Liver (tissue), 3 donors: ENCODE data around the gene FANCI.

Source experiments
- EGR1 ChIP-seq, 2 donors: IDR thresholded peaks; 2 replicates each; pipeline ENCODE4 v1.6.1; 2016 to 2018; ENCODE audit warnings: antibody characterized with exemption in 2 of 2, low read depth in 2 of 2
- GABPA ChIP-seq, 2 donors: IDR thresholded peaks in 1 of 2; conservative IDR thresholded peaks in 1 of 2; 2 replicates each; pipeline ENCODE4 v1.6.1; 2016; ENCODE audit warnings: antibody characterized with exemption in 2 of 2, mild to moderate bottlenecking in 1 of 2, moderate library complexity in 1 of 2
- HNF4A ChIP-seq, 2 donors: conservative IDR thresholded peaks; 2 replicates each; pipeline ENCODE4 v1.6.1; 2016; ENCODE audit warnings: antibody characterized with exemption in 2 of 2, mild to moderate bottlenecking in 2 of 2
- NR2F2 ChIP-seq: IDR thresholded peaks from 2 replicates; pipeline ENCODE4 v1.6.1; 2016; ENCODE audit warnings: antibody characterized with exemption
- RAD21 ChIP-seq, 2 donors: IDR thresholded peaks; 2 replicates each; pipeline ENCODE4 v1.6.1; 2016; ENCODE audit warnings: antibody characterized with exemption in 2 of 2, mild to moderate bottlenecking in 2 of 2
- SP1 ChIP-seq: IDR thresholded peaks from 2 replicates; pipeline ENCODE4 v1.6.1; 2018; ENCODE audit warnings: antibody characterized with exemption, mild to moderate bottlenecking
- TAF1 ChIP-seq: conservative IDR thresholded peaks from 2 replicates; pipeline ENCODE4 v1.6.1; 2016; ENCODE audit warnings: antibody characterized with exemption, mild to moderate bottlenecking
- YY1 ChIP-seq: IDR thresholded peaks from 2 replicates; pipeline ENCODE4 v1.6.1; 2016; ENCODE audit warnings: antibody characterized with exemption, mild to moderate bottlenecking
- TF ChIP-seq, protein P1 (sequence below): fragments of 150-350 bp; IDR thresholded peaks from 2 replicates; pipeline ENCODE4 v1.5.1; 2017; ENCODE audit warnings: improper control_type of control experiment, low read depth, low read length; ENCODE audit not compliant: missing input control
- TF ChIP-seq, protein P2 (sequence below): IDR thresholded peaks from 2 replicates; pipeline ENCODE4 v1.6.1; 2016; ENCODE audit warnings: antibody characterized with exemption, mild to moderate bottlenecking
- TF ChIP-seq, protein P3 (sequence below): IDR thresholded peaks from 2 replicates; pipeline ENCODE4 v1.6.1; 2016; ENCODE audit warnings: antibody characterized with exemption
- TF ChIP-seq, protein P4 (sequence below): IDR thresholded peaks from 2 replicates; pipeline ENCODE4 v1.6.1; 2016; ENCODE audit warnings: antibody characterized with exemption
- TF ChIP-seq, protein P5 (sequence below): IDR thresholded peaks from 2 replicates; pipeline ENCODE4 v1.6.1; 2016; ENCODE audit warnings: antibody characterized with exemption
- donor health status: healthy.
- donor health status: healthy.

DNA sequence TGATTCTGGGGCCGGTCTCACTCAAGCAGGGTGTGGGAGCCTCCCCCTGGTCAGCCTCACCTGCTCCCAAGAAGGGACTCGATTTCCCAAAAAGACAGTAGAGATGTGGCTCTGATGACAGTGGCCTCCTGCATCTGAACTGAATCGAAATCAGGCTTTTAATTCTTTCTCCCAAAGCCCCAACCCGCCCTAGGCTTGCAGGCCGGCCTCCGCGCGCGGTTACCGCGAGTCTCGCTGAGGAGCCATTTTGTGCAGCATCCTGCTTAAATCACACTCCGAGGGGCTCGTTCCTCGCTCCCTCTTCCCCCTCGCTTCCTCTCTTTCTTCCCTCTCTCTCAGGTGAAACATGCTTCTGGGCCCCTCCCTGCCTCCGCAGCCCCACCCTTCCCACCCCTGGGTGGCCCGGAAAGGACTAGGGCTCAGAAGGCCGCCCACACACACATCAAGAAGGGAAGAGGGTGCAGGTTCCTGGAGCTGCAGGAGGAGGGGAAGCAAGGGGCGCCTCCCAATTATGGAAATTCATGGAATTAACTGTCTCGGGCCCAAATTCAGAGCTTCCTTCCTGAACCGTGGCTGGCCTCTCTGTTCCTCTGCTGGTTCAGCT, 121.8 kb downstream of the FANCI start:
- TF ChIP-seq, protein P1, sequence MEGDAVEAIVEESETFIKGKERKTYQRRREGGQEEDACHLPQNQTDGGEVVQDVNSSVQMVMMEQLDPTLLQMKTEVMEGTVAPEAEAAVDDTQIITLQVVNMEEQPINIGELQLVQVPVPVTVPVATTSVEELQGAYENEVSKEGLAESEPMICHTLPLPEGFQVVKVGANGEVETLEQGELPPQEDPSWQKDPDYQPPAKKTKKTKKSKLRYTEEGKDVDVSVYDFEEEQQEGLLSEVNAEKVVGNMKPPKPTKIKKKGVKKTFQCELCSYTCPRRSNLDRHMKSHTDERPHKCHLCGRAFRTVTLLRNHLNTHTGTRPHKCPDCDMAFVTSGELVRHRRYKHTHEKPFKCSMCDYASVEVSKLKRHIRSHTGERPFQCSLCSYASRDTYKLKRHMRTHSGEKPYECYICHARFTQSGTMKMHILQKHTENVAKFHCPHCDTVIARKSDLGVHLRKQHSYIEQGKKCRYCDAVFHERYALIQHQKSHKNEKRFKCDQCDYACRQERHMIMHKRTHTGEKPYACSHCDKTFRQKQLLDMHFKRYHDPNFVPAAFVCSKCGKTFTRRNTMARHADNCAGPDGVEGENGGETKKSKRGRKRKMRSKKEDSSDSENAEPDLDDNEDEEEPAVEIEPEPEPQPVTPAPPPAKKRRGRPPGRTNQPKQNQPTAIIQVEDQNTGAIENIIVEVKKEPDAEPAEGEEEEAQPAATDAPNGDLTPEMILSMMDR: no peak
- TF ChIP-seq, protein P2, sequence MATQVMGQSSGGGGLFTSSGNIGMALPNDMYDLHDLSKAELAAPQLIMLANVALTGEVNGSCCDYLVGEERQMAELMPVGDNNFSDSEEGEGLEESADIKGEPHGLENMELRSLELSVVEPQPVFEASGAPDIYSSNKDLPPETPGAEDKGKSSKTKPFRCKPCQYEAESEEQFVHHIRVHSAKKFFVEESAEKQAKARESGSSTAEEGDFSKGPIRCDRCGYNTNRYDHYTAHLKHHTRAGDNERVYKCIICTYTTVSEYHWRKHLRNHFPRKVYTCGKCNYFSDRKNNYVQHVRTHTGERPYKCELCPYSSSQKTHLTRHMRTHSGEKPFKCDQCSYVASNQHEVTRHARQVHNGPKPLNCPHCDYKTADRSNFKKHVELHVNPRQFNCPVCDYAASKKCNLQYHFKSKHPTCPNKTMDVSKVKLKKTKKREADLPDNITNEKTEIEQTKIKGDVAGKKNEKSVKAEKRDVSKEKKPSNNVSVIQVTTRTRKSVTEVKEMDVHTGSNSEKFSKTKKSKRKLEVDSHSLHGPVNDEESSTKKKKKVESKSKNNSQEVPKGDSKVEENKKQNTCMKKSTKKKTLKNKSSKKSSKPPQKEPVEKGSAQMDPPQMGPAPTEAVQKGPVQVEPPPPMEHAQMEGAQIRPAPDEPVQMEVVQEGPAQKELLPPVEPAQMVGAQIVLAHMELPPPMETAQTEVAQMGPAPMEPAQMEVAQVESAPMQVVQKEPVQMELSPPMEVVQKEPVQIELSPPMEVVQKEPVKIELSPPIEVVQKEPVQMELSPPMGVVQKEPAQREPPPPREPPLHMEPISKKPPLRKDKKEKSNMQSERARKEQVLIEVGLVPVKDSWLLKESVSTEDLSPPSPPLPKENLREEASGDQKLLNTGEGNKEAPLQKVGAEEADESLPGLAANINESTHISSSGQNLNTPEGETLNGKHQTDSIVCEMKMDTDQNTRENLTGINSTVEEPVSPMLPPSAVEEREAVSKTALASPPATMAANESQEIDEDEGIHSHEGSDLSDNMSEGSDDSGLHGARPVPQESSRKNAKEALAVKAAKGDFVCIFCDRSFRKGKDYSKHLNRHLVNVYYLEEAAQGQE: no peak
- TF ChIP-seq, protein P3, sequence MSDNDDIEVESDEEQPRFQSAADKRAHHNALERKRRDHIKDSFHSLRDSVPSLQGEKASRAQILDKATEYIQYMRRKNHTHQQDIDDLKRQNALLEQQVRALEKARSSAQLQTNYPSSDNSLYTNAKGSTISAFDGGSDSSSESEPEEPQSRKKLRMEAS: no peak
- TF ChIP-seq YY1: no peak
- TF ChIP-seq, protein P4, sequence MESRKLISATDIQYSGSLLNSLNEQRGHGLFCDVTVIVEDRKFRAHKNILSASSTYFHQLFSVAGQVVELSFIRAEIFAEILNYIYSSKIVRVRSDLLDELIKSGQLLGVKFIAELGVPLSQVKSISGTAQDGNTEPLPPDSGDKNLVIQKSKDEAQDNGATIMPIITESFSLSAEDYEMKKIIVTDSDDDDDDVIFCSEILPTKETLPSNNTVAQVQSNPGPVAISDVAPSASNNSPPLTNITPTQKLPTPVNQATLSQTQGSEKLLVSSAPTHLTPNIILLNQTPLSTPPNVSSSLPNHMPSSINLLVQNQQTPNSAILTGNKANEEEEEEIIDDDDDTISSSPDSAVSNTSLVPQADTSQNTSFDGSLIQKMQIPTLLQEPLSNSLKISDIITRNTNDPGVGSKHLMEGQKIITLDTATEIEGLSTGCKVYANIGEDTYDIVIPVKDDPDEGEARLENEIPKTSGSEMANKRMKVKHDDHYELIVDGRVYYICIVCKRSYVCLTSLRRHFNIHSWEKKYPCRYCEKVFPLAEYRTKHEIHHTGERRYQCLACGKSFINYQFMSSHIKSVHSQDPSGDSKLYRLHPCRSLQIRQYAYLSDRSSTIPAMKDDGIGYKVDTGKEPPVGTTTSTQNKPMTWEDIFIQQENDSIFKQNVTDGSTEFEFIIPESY: no peak
- no peak for TF ChIP-seq RAD21 (IDR thresholded peaks at IDR 0.05)
- TF ChIP-seq, protein P5, sequence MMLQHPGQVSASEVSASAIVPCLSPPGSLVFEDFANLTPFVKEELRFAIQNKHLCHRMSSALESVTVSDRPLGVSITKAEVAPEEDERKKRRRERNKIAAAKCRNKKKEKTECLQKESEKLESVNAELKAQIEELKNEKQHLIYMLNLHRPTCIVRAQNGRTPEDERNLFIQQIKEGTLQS: no peak
- no peak for TF ChIP-seq EGR1 (IDR thresholded peaks at IDR 0.05; ENCODE audit: low read depth in 2 of 2)
- TF ChIP-seq TAF1: no peak
- TF ChIP-seq GABPA (IDR thresholded peaks at IDR 0.05 in 1 of 2, conservative IDR thresholded peaks at IDR 0.05 in 1 of 2): no peak
- TF ChIP-seq SP1: no peak
- no peak for TF ChIP-seq HNF4A (conservative IDR thresholded peaks at IDR 0.05)
- no peak for TF ChIP-seq NR2F2
